Vagina (tissue), 2 donors: ENCODE measurements around the gene NME1.

ENCODE experiments used
- POLR2A ChIP-seq, 2 donors: fragments of 450-650 bp; IDR thresholded peaks; one replicate each; pipeline ENCODE4 v1.6.1; 2017; ENCODE audit warnings: antibody characterized with exemption in 2 of 2, mild to moderate bottlenecking in 2 of 2, moderate library complexity in 2 of 2
- POLR2AphosphoS5 ChIP-seq, 2 donors: sonication (generic); formaldehyde crosslinking; IDR thresholded peaks; one replicate each; pipeline ENCODE4 v1.9.0; 2017; ENCODE audit warnings: antibody characterized with exemption in 2 of 2, mild to moderate bottlenecking in 2 of 2, low read depth in 1 of 2; ENCODE audit not compliant: insufficient read depth in 1 of 2
- TF ChIP-seq, protein P1 (sequence below), 3 experiments: fragments of 450-650 bp in 2 of 3; fragments of 200-600 bp in 1 of 3; sonication (generic) in 1 of 3; IDR thresholded peaks; one replicate each; pipeline ENCODE4 v1.5.1; 2017 to 2019; ENCODE audit warnings: antibody characterized with exemption in 3 of 3, mild to moderate bottlenecking in 2 of 3, moderate library complexity in 2 of 3

GRCh38 chr17:51189628-51190027 is 36.3 kb downstream of the NME1 start:
- TF ChIP-seq, protein P1, sequence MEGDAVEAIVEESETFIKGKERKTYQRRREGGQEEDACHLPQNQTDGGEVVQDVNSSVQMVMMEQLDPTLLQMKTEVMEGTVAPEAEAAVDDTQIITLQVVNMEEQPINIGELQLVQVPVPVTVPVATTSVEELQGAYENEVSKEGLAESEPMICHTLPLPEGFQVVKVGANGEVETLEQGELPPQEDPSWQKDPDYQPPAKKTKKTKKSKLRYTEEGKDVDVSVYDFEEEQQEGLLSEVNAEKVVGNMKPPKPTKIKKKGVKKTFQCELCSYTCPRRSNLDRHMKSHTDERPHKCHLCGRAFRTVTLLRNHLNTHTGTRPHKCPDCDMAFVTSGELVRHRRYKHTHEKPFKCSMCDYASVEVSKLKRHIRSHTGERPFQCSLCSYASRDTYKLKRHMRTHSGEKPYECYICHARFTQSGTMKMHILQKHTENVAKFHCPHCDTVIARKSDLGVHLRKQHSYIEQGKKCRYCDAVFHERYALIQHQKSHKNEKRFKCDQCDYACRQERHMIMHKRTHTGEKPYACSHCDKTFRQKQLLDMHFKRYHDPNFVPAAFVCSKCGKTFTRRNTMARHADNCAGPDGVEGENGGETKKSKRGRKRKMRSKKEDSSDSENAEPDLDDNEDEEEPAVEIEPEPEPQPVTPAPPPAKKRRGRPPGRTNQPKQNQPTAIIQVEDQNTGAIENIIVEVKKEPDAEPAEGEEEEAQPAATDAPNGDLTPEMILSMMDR (IDR thresholded peaks at IDR 0.05), result no peak
- TF ChIP-seq POLR2AphosphoS5 (IDR thresholded peaks at IDR 0.05; ENCODE audit: insufficient read depth in 1 of 2, low read depth in 1 of 2) (no peak), POLR2A (IDR thresholded peaks at IDR 0.05) (no peak)
